ENCODE measurements around the gene NUP35. TPM values are rescaled to one million over a fixed set of nuclear protein-coding genes. Genes with fewer than 3 reads are reported as not detected.
A peak's percentile ranks its signal among the peaks of the same experiment; 100 is the strongest.

The NUP35 gene
- 11.2 and 16.6 TPM in 2 replicates for total RNA-seq

- no peaks in the 10 kb centered on the region for H3K36me3 ChIP-seq (ENCODE audit: control insufficient read depth, insufficient read depth, low read length)
- peak; percentile 62 for DNase-seq (ENCODE audit: low read depth)
- no peaks in the 10 kb centered on the region for H3K27me3 ChIP-seq (ENCODE audit: control insufficient read depth, insufficient read depth, low read length)
- TF ChIP-seq CTCF (IDR thresholded peaks at IDR 0.05; ENCODE audit: insufficient read depth, low read length, poor library complexity, severe bottlenecking) = no peak
- H3K4me3 ChIP-seq (ENCODE audit: low read depth, low read length) = peak within 1 kb of the TSS; percentile 79
These were observed at the start of gene NUP35 for GRCh38 chr2:183124222-183124956. TSS of gene NUP35 (plus strand) at chr2:183124443. CDS start at chr2:183124458, 15 bp downstream.

GRCh38 chr2:183078163-183078463 is 46.1 kb upstream of the NUP35 start:
- Histone ChIP-seq H3K27me3 (ENCODE audit: control insufficient read depth, insufficient read depth, low read length) (no peaks in the 10 kb centered on the region), H3K36me3 (ENCODE audit: control insufficient read depth, insufficient read depth, low read length) (no peaks in the 10 kb centered on the region), H3K4me3 (ENCODE audit: low read depth, low read length) (peak overlapping the region; percentile 55)
- TF ChIP-seq CTCF (IDR thresholded peaks at IDR 0.05; ENCODE audit: insufficient read depth, low read length, poor library complexity, severe bottlenecking) = no peak
- DNase-seq (ENCODE audit: low read depth) = no peak

GRCh38 chr2:183078464-183079138 is 45.6 kb upstream of the NUP35 start, which contains the start of gene DUSP19:
TSS of gene DUSP19 (plus strand) at chr2:183078747. CDS start at chr2:183078934, 187 bp downstream.
- H3K27me3 ChIP-seq (ENCODE audit: control insufficient read depth, insufficient read depth, low read length) = no peaks in the 10 kb centered on the region
- H3K36me3 ChIP-seq (ENCODE audit: control insufficient read depth, insufficient read depth, low read length) = no peaks in the 10 kb centered on the region
- peak; percentile 92 for DNase-seq (ENCODE audit: low read depth)
- no peak for TF ChIP-seq CTCF (IDR thresholded peaks at IDR 0.05; ENCODE audit: insufficient read depth, low read length, poor library complexity, severe bottlenecking)
- peak within 1 kb of the TSS; percentile 55 for H3K4me3 ChIP-seq (ENCODE audit: low read depth, low read length)

GRCh38 chr2:183079139-183079775 is 45.0 kb upstream of the NUP35 start:
- Histone ChIP-seq H3K4me3 (ENCODE audit: low read depth, low read length) (peak overlapping the region; percentile 55), H3K27me3 (ENCODE audit: control insufficient read depth, insufficient read depth, low read length) (no peaks in the 10 kb centered on the region), H3K36me3 (ENCODE audit: control insufficient read depth, insufficient read depth, low read length) (no peaks in the 10 kb centered on the region)
- DNase-seq (ENCODE audit: low read depth) = no peak
- no peak for TF ChIP-seq CTCF (IDR thresholded peaks at IDR 0.05; ENCODE audit: insufficient read depth, low read length, poor library complexity, severe bottlenecking)

- Histone ChIP-seq H3K27me3 (ENCODE audit: control insufficient read depth, insufficient read depth, low read length) (no peaks in the 10 kb centered on the region), H3K36me3 (ENCODE audit: control insufficient read depth, insufficient read depth, low read length) (no peaks in the 10 kb centered on the region), H3K4me3 (ENCODE audit: low read depth, low read length) (no peak overlapping the region)
- no peak for DNase-seq (ENCODE audit: low read depth)
- TF ChIP-seq CTCF (IDR thresholded peaks at IDR 0.05; ENCODE audit: insufficient read depth, low read length, poor library complexity, severe bottlenecking) = no peak
These were observed 42.3 kb upstream of the NUP35 start for GRCh38 chr2:183081911-183082310.

Data from kidney epithelial cell (primary cell).